Measurements from ENCODE around the gene SGIP1. TPM values are rescaled to one million over a fixed set of nuclear protein-coding genes. Genes with fewer than 3 reads are reported as not detected.

Gene SGIP1
- total and polyA plus RNA-seq, 2 experiments from 2014 or later, result 2.4 to 6.1 TPM

GRCh38 chr1:66494482-66494881 lies 39.5 kb upstream of the SGIP1 start (continued):
- TF ChIP-seq EZH2 (IDR thresholded peaks at IDR 0.05; ENCODE audit: low read depth, unreplicated experiment), result no peak
- TF ChIP-seq ZNF462 (CRISPR knock-in tag; IDR thresholded peaks at IDR 0.05), result no peak
- no peak for TF ChIP-seq ZNF114 (CRISPR knock-in tag; IDR thresholded peaks at IDR 0.05)
- TF ChIP-seq CREB1 (CRISPR knock-in tag; IDR thresholded peaks at IDR 0.05; ENCODE audit: low read depth), result no peak
- TF ChIP-seq ZNF331 (CRISPR knock-in tag; IDR thresholded peaks at IDR 0.05; ENCODE audit: low read depth), result no peak

- Histone ChIP-seq H3K27ac (ENCODE audit: low read depth) (no peak overlapping the region), H3K4me2 (no peak overlapping the region), H3K4me3 (no peak overlapping the region), H4K20me1 (replicated peaks; ENCODE audit: insufficient read depth) (no peaks in the 10 kb centered on the region), H3K4me1 (ENCODE audit: insufficient read depth) (no peaks in the 10 kb centered on the region), H3K79me2 (replicated peaks; ENCODE audit: insufficient read depth) (no peaks in the 10 kb centered on the region), H3F3A (replicated peaks; ENCODE audit: low read depth) (no peaks in the 10 kb centered on the region), H3K27me3 (ENCODE audit: insufficient read depth) (no peaks in the 10 kb centered on the region), H3K36me3 (ENCODE audit: insufficient read depth) (no peaks in the 10 kb centered on the region), H2AFZ (peak overlapping the region; percentile 24; the same call in 1 of the 2 replicates), H3K9me2 (ENCODE audit: insufficient read depth) (no peaks in the 10 kb centered on the region)
- no peak overlapping the region for H3K4me3 Mint-ChIP-seq
- no peaks in the 10 kb centered on the region for H3K27me3 Mint-ChIP-seq (ENCODE audit: insufficient read depth, low read depth, poor library complexity)
- no peak for DNase-seq (ENCODE audit: low spot score)
- no peaks in the 10 kb centered on the region for H3K36me3 Mint-ChIP-seq (ENCODE audit: low read depth)
- no peak overlapping the region for H3K27ac Mint-ChIP-seq
- ATAC-seq, result no peak
- H3K4me1 Mint-ChIP-seq, result no peaks in the 10 kb centered on the region
- H3K9me3 Mint-ChIP-seq, result no peaks in the 10 kb centered on the region
- TF ChIP-seq POLR2AphosphoS5 (IDR thresholded peaks at IDR 0.05; ENCODE audit: low read depth) (no peak), JUNB (IDR thresholded peaks at IDR 0.05; ENCODE audit: unreplicated experiment) (no peak), STAT1 (IDR thresholded peaks at IDR 0.05; ENCODE audit: unreplicated experiment) (no peak), NANOG (IDR thresholded peaks at IDR 0.05; ENCODE audit: borderline replicate concordance) (no peak), EZH2 (IDR thresholded peaks at IDR 0.05; ENCODE audit: low read depth, unreplicated experiment) (no peak), EZH2phosphoT487 (IDR thresholded peaks at IDR 0.05; ENCODE audit: unreplicated experiment) (no peak), ZNF462 (CRISPR knock-in tag; IDR thresholded peaks at IDR 0.05) (no peak), ZNF114 (CRISPR knock-in tag; IDR thresholded peaks at IDR 0.05) (no peak)
Observed at GRCh38 chr1:66495495-66495894, 38.5 kb upstream of the SGIP1 start.

Measured in GM23338 (cell line).